Heart left ventricle (tissue), 16 donors: Measurements from ENCODE around the gene AFF4. TPM values are rescaled to one million over a fixed set of nuclear protein-coding genes. Genes with fewer than 3 reads are reported as not detected.

Experiments used
- ATAC-seq, 4 donors: fragments of 200-7000 bp; cut with Tn5 transposase; one replicate each; pipeline ENCODE4 v1.9.1; 2020 to 2022; ENCODE audit warnings: moderate library complexity in 4 of 4, mild to moderate bottlenecking in 3 of 4, moderate number of reproducible peaks in 1 of 4
- DNase-seq, 5 donors: peaks; one replicate each; pipeline ENCODE4 v3.0.0-alpha.2; 2020
- H3K27ac ChIP-seq, 12 donors: fragments of 200-600 bp; sonication (generic) in 4 of 12; one replicate each; pipeline versions ENCODE4 v1.5.0 to v1.8.0; 2016 to 2022; ENCODE audit warnings: mild to moderate bottlenecking in 2 of 12
- H3K27me3 ChIP-seq, 9 donors: fragments of 200-600 bp; sonication (generic) in 2 of 9; one replicate each; pipeline versions ENCODE4 v1.5.1 to v1.8.0; 2016 to 2022; ENCODE audit warnings: mild to moderate bottlenecking in 3 of 9
- H3K36me3 ChIP-seq, 9 donors: fragments of 200-600 bp; sonication (generic) in 2 of 9; one replicate each; pipeline versions ENCODE4 v1.5.0 to v1.8.0; 2018 to 2022; ENCODE audit warnings: mild to moderate bottlenecking in 2 of 9
- H3K4me1 ChIP-seq, 12 donors: fragments of 200-600 bp; sonication (generic) in 4 of 12; one replicate each; pipeline versions ENCODE4 v1.5.0 to v1.8.0; 2016 to 2022; ENCODE audit warnings: mild to moderate bottlenecking in 3 of 12
- H3K4me3 ChIP-seq, 12 donors: fragments of 200-600 bp; sonication (generic) in 4 of 12; one replicate each; pipeline versions ENCODE4 v1.5.0 to v1.8.0; 2017 to 2022; ENCODE audit warnings: mild to moderate bottlenecking in 9 of 12, moderate library complexity in 4 of 12
- H3K9me3 ChIP-seq, 12 donors: fragments of 200-600 bp; sonication (generic) in 4 of 12; one replicate each; pipeline versions ENCODE4 v1.5.0 to v1.8.0; 2016 to 2022; ENCODE audit warnings: mild to moderate bottlenecking in 1 of 12
- POLR2A ChIP-seq, 2 donors: fragments of 450-650 bp; IDR thresholded peaks; one replicate each; pipeline ENCODE4 v1.6.1; 2017; ENCODE audit warnings: antibody characterized with exemption in 2 of 2, mild to moderate bottlenecking in 2 of 2, moderate library complexity in 2 of 2
- WGBS, 4 donors: extraction: QIAGEN DNeasy Blood & Tissue Kit in 2 of 4; methylation state at CpG; one replicate each; pipeline versions ENCODE4 v1.1.5 to v1.1.7; 2013 to 2018; 5-methylcytosine and 5-hydroxymethylcytosine counted together
- intact Hi-C, 10 donors: fragments of 100-400 bp; cut with DNase I; formaldehyde crosslinking; loops; one replicate each; pipeline versions ENCODE4 v1.11.1 to v1.14.2; 2022
- polyA plus RNA-seq, 2 donors: library from polyadenylated mRNA; stranded (reverse); fragments of 200-250 nt; gene quantifications; one replicate each; pipeline ENCODE4 v1.2.3, GENCODE V29; 2013
- total RNA-seq, 9 donors: library from RNA; depleted of rRNA in 2 of 9; stranded (reverse); fragments of >200 nt in 2 of 9; fragmentation: NEBNext Ultra II Directional in 3 of 9; extraction: Animal tissue kit (Norgen Biotek cat#: 25700) in 3 of 9; gene quantifications; one replicate each; pipeline versions ENCODE4 v1.1.0 to v1.2.4, GENCODE V29; 2016 to 2023
- TF ChIP-seq, protein P1 (sequence below), 12 donors: fragments of 200-600 bp; sonication (generic) in 4 of 12; IDR thresholded peaks; one replicate each; pipeline versions ENCODE4 v1.5.0 to v1.8.0; 2018 to 2022; ENCODE audit warnings: antibody characterized with exemption in 12 of 12, mild to moderate bottlenecking in 5 of 12
- donor health status: ischemic (EF 13 %, LVEDD 7.1; RV severe dilation, severe dysfunction).
- donor health status: healthy with polysubstance abuse.
- donor health status: DM: no; HTN: yes; CAD: no.
- donor health status: DM: no; HTN: no; CAD: no.
- donor health status: ischemic (EF 25% LVEDD 6.9; RV normal size, moderate dysfunction).
- donor health status: ischemic (EF 25% LVEDD 5.7; RV mildly dilated, moderate dysfunction).
- donor health status: healthy.
- donor health status: DM: yes; HTN: yes; CAD: no.
- donor health status: ischemic (EF 35%, LVEDD 5.7; RV mildly dilated, moderate dysfunction).
- donor health status: nonischemic (EF 11% LVEDD 7.7; RV severe dilation, severe dysfunction).
- donor health status: DM: yes; HTN: yes; CAD: no.
- donor health status: PGD.
- donor health status: ischemic (EF 29% LVEDD 5.4; RV normal size, mild dysfunction).
- donor health status: nonischemic (EF 23%, LVEDD 6.1; RV moderate dilation, normal function).

Gene AFF4
- total and polyA plus RNA-seq, 11 donors: 6.7 to 65.8 (median 45.1) TPM

GRCh38 chr5:132838516-132839282, 124.7 kb downstream of the AFF4 start:
- Histone ChIP-seq H3K27me3 (no peaks in the 10 kb centered on the region), H3K9me3 (no peaks in the 10 kb centered on the region), H3K27ac (peak overlapping the region in 4 of 12 donors; percentile 33 to 72 (median 57)), H3K4me3 (no peak overlapping the region), H3K36me3 (no peaks in the 10 kb centered on the region), H3K4me1 (peaks cover 0 to 25% (median 0%) of the 10 kb centered on the region in 12 donors)
- no peak for TF ChIP-seq POLR2A (IDR thresholded peaks at IDR 0.05)
- TF ChIP-seq, protein P1, sequence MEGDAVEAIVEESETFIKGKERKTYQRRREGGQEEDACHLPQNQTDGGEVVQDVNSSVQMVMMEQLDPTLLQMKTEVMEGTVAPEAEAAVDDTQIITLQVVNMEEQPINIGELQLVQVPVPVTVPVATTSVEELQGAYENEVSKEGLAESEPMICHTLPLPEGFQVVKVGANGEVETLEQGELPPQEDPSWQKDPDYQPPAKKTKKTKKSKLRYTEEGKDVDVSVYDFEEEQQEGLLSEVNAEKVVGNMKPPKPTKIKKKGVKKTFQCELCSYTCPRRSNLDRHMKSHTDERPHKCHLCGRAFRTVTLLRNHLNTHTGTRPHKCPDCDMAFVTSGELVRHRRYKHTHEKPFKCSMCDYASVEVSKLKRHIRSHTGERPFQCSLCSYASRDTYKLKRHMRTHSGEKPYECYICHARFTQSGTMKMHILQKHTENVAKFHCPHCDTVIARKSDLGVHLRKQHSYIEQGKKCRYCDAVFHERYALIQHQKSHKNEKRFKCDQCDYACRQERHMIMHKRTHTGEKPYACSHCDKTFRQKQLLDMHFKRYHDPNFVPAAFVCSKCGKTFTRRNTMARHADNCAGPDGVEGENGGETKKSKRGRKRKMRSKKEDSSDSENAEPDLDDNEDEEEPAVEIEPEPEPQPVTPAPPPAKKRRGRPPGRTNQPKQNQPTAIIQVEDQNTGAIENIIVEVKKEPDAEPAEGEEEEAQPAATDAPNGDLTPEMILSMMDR (IDR thresholded peaks at IDR 0.05): no peak
- intact Hi-C loops: no loop called here
- no peak for ATAC-seq
- DNase-seq: no peak
- 80 to 90% (median 82%) methylated on average over 3 of the region's 3 CpGs for WGBS, 4 donors

DNA sequence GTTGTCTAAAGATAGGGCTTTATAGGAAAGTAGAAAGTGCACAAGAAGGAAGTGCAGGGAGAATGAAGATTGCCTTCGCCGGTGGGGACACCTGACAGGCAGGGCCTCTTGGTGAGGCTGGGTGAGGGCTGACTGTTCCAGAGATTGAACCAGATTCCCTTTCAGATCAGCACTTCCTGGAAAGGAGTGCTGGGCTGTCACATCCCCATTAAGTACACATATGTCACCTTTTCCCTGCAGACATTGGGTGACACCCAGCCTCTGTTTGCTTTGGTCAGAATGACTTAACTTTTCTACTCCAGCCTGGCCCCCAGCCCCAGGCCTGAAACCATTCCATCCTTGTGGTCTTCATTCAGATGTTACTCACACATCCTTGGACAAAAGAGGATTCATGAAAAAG, 125.6 kb downstream of the AFF4 start:
- Histone ChIP-seq H3K27ac (no peak overlapping the region), H3K36me3 (no peaks in the 10 kb centered on the region), H3K9me3 (no peaks in the 10 kb centered on the region), H3K4me1 (peaks cover 0 to 25% (median 0%) of the 10 kb centered on the region in 12 donors), H3K27me3 (no peaks in the 10 kb centered on the region), H3K4me3 (no peak overlapping the region)
- ATAC-seq (no peak), DNase-seq (no peak)
- WGBS, 4 donors: 82 to 89% (median 86%) methylated on average over 2 of the region's 2 CpGs
- TF ChIP-seq POLR2A (IDR thresholded peaks at IDR 0.05): no peak
- TF ChIP-seq, protein P1 (IDR thresholded peaks at IDR 0.05): no peak
- intact Hi-C loops: no loop called here

- TF ChIP-seq, protein P1 (IDR thresholded peaks at IDR 0.05): no peak
- TF ChIP-seq POLR2A (IDR thresholded peaks at IDR 0.05): no peak
- WGBS, 4 donors: 96 to 100% (median 99%) methylated on average over 1 of the region's 1 CpG
Observed at GRCh38 chr5:132836852-132837251, 126.6 kb downstream of the AFF4 start.

GRCh38 chr5:132834057-132834456, 129.4 kb downstream of the AFF4 start:
- H3K9me3 ChIP-seq: no peaks in the 10 kb centered on the region
- H3K27me3 ChIP-seq: peaks cover 0 to 3% (median 0%) of the 10 kb centered on the region in 9 donors
- DNase-seq: no peak
- no peak overlapping the region for H3K27ac ChIP-seq
- no peak overlapping the region for H3K4me3 ChIP-seq
- H3K4me1 ChIP-seq: peaks cover 0 to 20% (median 8%) of the 10 kb centered on the region in 12 donors
- H3K36me3 ChIP-seq: no peaks in the 10 kb centered on the region
- intact Hi-C loops: loop anchor here in 6 of 10 donors (2.0 to 5.0 kb wide), 3 partner anchors 27 to 48 kb away; partner anchors contain the start of genes GDF9 (in 4 of the 6) and UQCRQ (in 4 of the 6)
- no peak for TF ChIP-seq POLR2A (IDR thresholded peaks at IDR 0.05)
- TF ChIP-seq, protein P1 (IDR thresholded peaks at IDR 0.05): no peak
- ATAC-seq: no peak
- WGBS, 4 donors: 96 to 99% (median 97%) methylated on average over 3 of the region's 3 CpGs

More at GRCh38 chr5:132836852-132837251, 126.6 kb downstream of the AFF4 start:
- no peak overlapping the region for H3K27ac ChIP-seq
- peaks cover 0 to 25% (median 0%) of the 10 kb centered on the region in 12 donors for H3K4me1 ChIP-seq
- no peaks in the 10 kb centered on the region for H3K36me3 ChIP-seq
- H3K4me3 ChIP-seq: no peak overlapping the region
- DNase-seq: no peak
- intact Hi-C loops: no loop called here
- no peaks in the 10 kb centered on the region for H3K27me3 ChIP-seq
- H3K9me3 ChIP-seq: no peaks in the 10 kb centered on the region
- ATAC-seq: no peak
